ENCODE measurements around the gene ALDH7A1. TPM values are rescaled to one million over a fixed set of nuclear protein-coding genes. Genes with fewer than 3 reads are reported as not detected.

Gene ALDH7A1
- total and polyA plus RNA-seq, 4 donors: 49.1 to 112 (median 85.2) TPM

DNA sequence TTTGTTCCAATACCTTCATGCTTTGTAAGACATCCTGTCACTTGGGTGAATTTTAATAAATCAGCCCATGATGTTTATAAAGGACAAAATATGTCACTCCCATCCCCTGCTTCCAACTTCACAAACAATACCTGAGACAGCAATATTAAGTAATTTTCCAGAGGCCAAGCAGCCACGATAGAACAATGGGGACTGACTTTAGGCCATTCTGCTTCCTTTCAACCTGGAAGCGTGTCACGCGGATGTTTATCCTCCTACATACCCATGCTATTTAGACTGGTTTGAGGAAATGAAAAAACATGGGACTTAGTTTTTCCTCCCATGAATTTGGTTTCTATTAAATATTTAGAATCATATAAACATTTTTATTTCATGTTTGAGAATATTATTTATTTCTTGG lies 88.9 kb downstream of the ALDH7A1 start:
- no peaks in the 10 kb centered on the region for H3K36me3 ChIP-seq (ENCODE audit: control insufficient read depth, insufficient read depth, low read length)
- peaks cover 4% of the 10 kb centered on the region for H3K4me1 ChIP-seq (ENCODE audit: control insufficient read depth, insufficient read depth, low read length)
- H3K4me3 ChIP-seq (ENCODE audit: low read depth, low read length): no peak overlapping the region
- no peak for DNase-seq (ENCODE audit: low read depth in 4 of 6, low spot score in 6 of 6)
- no peaks in the 10 kb centered on the region for H3K27me3 ChIP-seq (ENCODE audit: control insufficient read depth, insufficient read depth, low read length)
- H3K9me3 ChIP-seq (ENCODE audit: control insufficient read depth, insufficient read depth, low read length): no peaks in the 10 kb centered on the region
- H3K27ac ChIP-seq (ENCODE audit: low read depth, low read length): no peak overlapping the region
- no CpG with 5 or more reads among the region's 4 CpGs for WGBS (ENCODE audit: insufficient coverage)

DNA sequence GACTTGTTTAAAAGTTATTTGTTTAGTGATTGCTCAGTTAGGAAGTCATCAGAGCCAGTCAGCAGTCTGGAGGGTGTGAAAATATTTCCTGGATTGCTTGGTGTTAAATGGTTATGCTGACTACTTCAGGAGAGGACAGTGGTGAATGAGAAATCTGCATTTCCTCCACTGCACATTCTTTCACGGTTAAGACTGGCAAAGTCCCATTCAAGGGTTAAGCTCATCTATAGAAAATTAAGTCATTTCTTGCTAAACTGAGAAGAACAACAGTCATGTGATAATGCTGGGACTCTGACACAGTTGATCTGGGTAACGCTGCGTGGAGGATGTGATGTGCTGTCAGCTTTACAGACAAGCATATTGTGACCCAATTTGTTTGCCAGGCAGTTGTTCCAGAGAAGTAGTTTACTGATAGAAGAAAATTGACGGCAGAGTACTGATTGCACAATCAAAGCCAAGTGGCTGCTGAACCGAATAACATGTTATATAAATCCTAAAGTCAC lies 91.4 kb downstream of the ALDH7A1 start:
- Histone ChIP-seq H3K27ac (ENCODE audit: low read depth, low read length) (no peak overlapping the region), H3K27me3 (ENCODE audit: control insufficient read depth, insufficient read depth, low read length) (no peaks in the 10 kb centered on the region), H3K4me1 (ENCODE audit: control insufficient read depth, insufficient read depth, low read length) (peaks cover 6% of the 10 kb centered on the region), H3K36me3 (ENCODE audit: control insufficient read depth, insufficient read depth, low read length) (no peaks in the 10 kb centered on the region), H3K9me3 (ENCODE audit: control insufficient read depth, insufficient read depth, low read length) (no peaks in the 10 kb centered on the region), H3K4me3 (ENCODE audit: low read depth, low read length) (no peak overlapping the region)
- DNase-seq (ENCODE audit: low read depth in 4 of 6, low spot score in 6 of 6): peak in 2 of 6 donors; percentile 65 to 68
- 22% methylated on average over 3 of the region's 5 CpGs for WGBS (ENCODE audit: insufficient coverage)

DNA sequence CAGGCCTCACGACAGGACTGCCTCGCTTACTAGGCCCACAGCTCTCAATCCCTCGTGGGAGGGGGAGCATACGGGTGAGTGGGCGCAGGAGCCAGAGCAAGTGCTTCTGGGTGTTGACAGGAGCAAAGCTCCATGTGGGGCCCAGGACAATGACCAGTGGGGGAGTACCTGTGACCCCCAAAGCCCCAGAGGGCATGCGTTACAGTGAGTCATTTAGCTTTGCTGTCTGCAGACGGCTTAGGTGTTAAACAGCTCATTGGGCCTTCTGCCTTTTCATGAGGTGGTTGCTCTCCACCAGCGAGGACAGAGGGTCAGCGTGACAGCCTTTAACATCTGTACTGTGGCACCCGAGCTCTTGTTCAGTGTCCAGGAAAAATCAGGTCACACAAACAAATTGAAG lies 93.6 kb downstream of the ALDH7A1 start:
- H3K4me3 ChIP-seq (ENCODE audit: low read depth, low read length): no peak overlapping the region
- H3K27me3 ChIP-seq (ENCODE audit: control insufficient read depth, insufficient read depth, low read length): no peaks in the 10 kb centered on the region
- no peaks in the 10 kb centered on the region for H3K36me3 ChIP-seq (ENCODE audit: control insufficient read depth, insufficient read depth, low read length)
- DNase-seq (ENCODE audit: low read depth in 4 of 6, low spot score in 6 of 6): no peak
- 100% methylated on average over 6 of the region's 10 CpGs for WGBS (ENCODE audit: insufficient coverage)
- H3K4me1 ChIP-seq (ENCODE audit: control insufficient read depth, insufficient read depth, low read length): peaks cover 8% of the 10 kb centered on the region
- H3K9me3 ChIP-seq (ENCODE audit: control insufficient read depth, insufficient read depth, low read length): no peaks in the 10 kb centered on the region
- no peak overlapping the region for H3K27ac ChIP-seq (ENCODE audit: low read depth, low read length)

DNA sequence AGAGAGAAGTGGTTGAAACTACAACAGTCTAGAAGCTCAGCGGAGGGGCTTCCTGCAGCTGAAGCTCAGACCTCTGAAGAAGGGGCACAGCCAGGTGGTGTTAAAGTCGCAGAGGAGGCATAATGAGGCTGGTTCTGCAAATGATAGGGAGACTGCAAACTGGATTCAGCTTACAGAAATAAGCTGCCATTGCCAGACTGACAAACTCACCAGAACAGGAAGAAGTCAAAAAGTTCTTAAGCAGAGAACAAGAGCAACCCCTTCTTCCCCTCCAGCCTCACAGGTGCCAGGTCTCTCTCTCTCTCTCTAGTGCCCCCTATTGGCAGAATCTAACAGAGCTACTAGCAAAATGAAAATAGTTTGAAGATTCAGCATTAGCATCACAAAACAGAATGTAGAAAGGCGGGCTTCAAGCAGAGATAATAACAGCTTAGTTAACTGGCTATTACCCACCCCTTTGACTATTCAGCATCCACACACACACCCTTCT lies 95.1 kb downstream of the ALDH7A1 start:
- no peak overlapping the region for H3K4me3 ChIP-seq (ENCODE audit: low read depth, low read length)
- WGBS (ENCODE audit: insufficient coverage): 89% methylated on average over 1 of the region's 3 CpGs
- no peaks in the 10 kb centered on the region for H3K36me3 ChIP-seq (ENCODE audit: control insufficient read depth, insufficient read depth, low read length)
- no peaks in the 10 kb centered on the region for H3K27me3 ChIP-seq (ENCODE audit: control insufficient read depth, insufficient read depth, low read length)
- no peak overlapping the region for H3K27ac ChIP-seq (ENCODE audit: low read depth, low read length)
- peaks cover 8% of the 10 kb centered on the region for H3K4me1 ChIP-seq (ENCODE audit: control insufficient read depth, insufficient read depth, low read length)
- DNase-seq (ENCODE audit: low read depth in 4 of 6, low spot score in 6 of 6): no peak
- H3K9me3 ChIP-seq (ENCODE audit: control insufficient read depth, insufficient read depth, low read length): no peaks in the 10 kb centered on the region

DNA sequence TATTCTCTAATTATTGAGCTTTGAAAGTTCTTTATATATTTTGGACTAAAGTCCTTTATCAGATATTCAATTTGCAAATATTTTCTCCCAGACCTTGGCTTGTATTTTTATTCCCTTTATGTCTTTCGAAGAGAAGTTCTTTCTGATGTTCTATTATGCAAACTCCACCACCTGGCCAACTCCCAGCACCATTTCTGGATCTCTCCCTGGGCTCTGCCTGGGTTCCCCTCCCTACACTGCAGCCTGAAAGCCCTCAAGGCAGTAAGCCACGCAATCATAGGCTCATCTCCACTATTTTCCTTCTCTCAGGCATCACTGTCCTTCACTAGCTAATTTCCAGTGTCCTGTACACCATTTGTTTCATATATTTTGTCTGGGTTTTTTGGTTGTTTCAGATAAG lies 95.7 kb downstream of the ALDH7A1 start:
- Histone ChIP-seq H3K9me3 (ENCODE audit: control insufficient read depth, insufficient read depth, low read length) (no peaks in the 10 kb centered on the region), H3K36me3 (ENCODE audit: control insufficient read depth, insufficient read depth, low read length) (no peaks in the 10 kb centered on the region), H3K4me1 (ENCODE audit: control insufficient read depth, insufficient read depth, low read length) (peaks cover 8% of the 10 kb centered on the region), H3K4me3 (ENCODE audit: low read depth, low read length) (no peak overlapping the region), H3K27ac (ENCODE audit: low read depth, low read length) (no peak overlapping the region), H3K27me3 (ENCODE audit: control insufficient read depth, insufficient read depth, low read length) (no peaks in the 10 kb centered on the region)
- no peak for DNase-seq (ENCODE audit: low read depth in 4 of 6, low spot score in 6 of 6)
- 88% methylated on average over 1 of the region's 2 CpGs for WGBS (ENCODE audit: insufficient coverage)

DNA sequence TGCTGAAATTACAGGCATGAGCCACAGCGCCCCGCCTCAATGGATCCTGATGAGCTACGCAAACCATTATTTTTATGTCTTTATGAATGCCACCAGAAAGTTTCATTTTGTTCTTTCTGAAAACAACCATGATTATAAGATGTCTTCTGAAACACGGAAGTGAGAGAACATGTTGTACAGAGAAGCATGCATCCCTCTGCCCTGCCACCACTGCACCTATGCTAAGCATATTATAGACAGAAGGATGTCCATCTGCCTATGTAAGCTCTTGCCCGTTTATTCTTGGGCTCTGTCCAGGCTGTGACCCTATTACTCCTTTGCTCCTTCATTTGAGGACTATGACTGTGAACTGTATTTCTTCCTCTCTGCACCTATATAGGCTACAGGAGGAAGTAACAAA lies 97.5 kb downstream of the ALDH7A1 start:
- H3K27me3 ChIP-seq (ENCODE audit: control insufficient read depth, insufficient read depth, low read length): no peaks in the 10 kb centered on the region
- no peak overlapping the region for H3K4me3 ChIP-seq (ENCODE audit: low read depth, low read length)
- H3K27ac ChIP-seq (ENCODE audit: low read depth, low read length): no peak overlapping the region
- no peaks in the 10 kb centered on the region for H3K36me3 ChIP-seq (ENCODE audit: control insufficient read depth, insufficient read depth, low read length)
- no peaks in the 10 kb centered on the region for H3K9me3 ChIP-seq (ENCODE audit: control insufficient read depth, insufficient read depth, low read length)
- H3K4me1 ChIP-seq (ENCODE audit: control insufficient read depth, insufficient read depth, low read length): peaks cover 8% of the 10 kb centered on the region
- WGBS (ENCODE audit: insufficient coverage): 100% methylated on average over 1 of the region's 5 CpGs
- no peak for DNase-seq (ENCODE audit: low read depth in 4 of 6, low spot score in 6 of 6)

DNA sequence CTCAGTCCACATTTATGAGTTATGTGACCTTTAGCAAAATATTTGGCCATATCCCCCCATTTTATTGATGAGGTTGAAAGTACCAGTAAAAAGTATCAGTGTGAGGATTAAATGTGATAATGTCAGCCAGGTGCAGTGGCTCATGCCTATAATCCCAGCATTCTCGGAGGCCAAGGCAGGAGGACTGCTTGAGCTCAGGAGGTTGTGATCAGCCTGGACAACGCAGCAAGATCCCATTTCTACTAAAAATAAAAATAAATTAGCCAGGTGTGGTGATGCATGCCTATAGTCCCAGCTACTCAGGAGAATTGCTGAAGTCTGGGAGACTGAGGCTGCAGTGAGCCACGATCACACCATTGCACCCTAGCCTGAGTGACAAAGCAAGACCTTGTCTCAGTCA lies 100.6 kb downstream of the ALDH7A1 start:
- no peaks in the 10 kb centered on the region for H3K9me3 ChIP-seq (ENCODE audit: control insufficient read depth, insufficient read depth, low read length)
- H3K4me1 ChIP-seq (ENCODE audit: control insufficient read depth, insufficient read depth, low read length): peaks cover 11% of the 10 kb centered on the region
- no peak for DNase-seq (ENCODE audit: low read depth in 4 of 6, low spot score in 6 of 6)
- no peak overlapping the region for H3K4me3 ChIP-seq (ENCODE audit: low read depth, low read length)
- H3K36me3 ChIP-seq (ENCODE audit: control insufficient read depth, insufficient read depth, low read length): no peaks in the 10 kb centered on the region
- no peaks in the 10 kb centered on the region for H3K27me3 ChIP-seq (ENCODE audit: control insufficient read depth, insufficient read depth, low read length)
- 100% methylated on average over 1 of the region's 3 CpGs for WGBS (ENCODE audit: insufficient coverage)
- no peak overlapping the region for H3K27ac ChIP-seq (ENCODE audit: low read depth, low read length)

DNA sequence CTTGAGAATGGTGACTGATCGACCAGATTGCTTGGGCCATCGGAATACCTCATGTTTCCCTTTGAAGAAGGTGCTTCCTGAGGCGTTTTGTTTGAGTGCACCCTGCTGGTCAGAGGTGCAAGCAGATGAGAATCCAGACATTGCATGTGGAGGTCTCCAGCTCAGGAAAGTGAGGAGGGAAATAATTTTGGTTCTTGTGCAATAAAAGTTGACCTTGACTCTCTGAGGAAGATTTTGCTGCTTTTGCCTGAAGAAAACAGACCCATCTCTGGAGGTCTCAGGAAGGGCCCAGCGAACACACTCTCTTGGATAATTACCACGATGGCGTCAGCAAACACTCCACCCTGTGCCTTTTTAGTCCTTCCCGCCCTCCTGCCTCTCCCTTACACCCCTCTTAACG lies 102.1 kb downstream of the ALDH7A1 start:
- Histone ChIP-seq H3K27me3 (ENCODE audit: control insufficient read depth, insufficient read depth, low read length) (no peaks in the 10 kb centered on the region), H3K4me3 (ENCODE audit: low read depth, low read length) (no peak overlapping the region), H3K36me3 (ENCODE audit: control insufficient read depth, insufficient read depth, low read length) (no peaks in the 10 kb centered on the region), H3K27ac (ENCODE audit: low read depth, low read length) (no peak overlapping the region), H3K9me3 (ENCODE audit: control insufficient read depth, insufficient read depth, low read length) (no peaks in the 10 kb centered on the region), H3K4me1 (ENCODE audit: control insufficient read depth, insufficient read depth, low read length) (peaks cover 8% of the 10 kb centered on the region)
- no peak for DNase-seq (ENCODE audit: low read depth in 4 of 6, low spot score in 6 of 6)
- 67% methylated on average over 8 of the region's 8 CpGs for WGBS (ENCODE audit: insufficient coverage)

DNA sequence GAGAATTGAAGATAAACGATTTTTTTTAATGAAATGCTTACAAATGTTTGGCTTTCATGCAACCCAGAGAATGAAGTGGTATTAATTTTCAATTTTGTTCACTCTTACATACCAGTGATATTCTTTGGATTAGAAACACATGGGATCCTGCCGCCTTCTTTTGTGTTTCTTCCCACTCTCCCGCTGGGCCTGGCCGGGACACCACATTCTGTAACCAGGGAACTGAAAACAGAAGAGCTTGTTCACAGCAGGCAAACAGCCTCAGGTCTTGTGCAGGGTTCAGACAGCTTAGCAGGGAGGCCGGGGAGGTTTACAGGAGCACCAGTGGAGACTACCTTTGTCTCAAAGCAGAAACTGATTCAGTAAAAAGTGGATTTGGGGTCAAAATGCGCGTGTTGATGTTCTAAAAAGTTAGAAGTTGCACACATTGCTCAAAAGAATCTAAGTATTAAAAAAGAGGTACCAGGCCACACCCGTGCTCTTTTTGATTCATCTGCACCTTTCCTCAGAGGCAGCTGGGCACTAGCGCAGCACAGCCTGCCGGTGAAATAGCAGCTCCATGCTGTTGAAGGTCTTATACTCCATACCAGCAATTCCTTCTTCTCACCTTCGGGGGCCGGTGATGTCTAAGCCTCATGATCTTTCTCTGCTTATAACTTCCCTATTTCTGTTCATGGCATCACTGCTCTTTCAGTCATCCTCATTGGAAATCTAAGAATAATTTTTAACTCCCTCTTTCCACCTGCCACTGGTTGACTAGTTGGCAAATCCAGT lies 104.7 kb downstream of the ALDH7A1 start:
- 43% methylated on average over 9 of the region's 12 CpGs for WGBS (ENCODE audit: insufficient coverage)
- no peaks in the 10 kb centered on the region for H3K9me3 ChIP-seq (ENCODE audit: control insufficient read depth, insufficient read depth, low read length)
- peak in 3 of 6 donors; percentile 32 to 85 (median 50) for DNase-seq (ENCODE audit: low read depth in 4 of 6, low spot score in 6 of 6)
- peaks cover 8% of the 10 kb centered on the region for H3K4me1 ChIP-seq (ENCODE audit: control insufficient read depth, insufficient read depth, low read length)
- H3K27me3 ChIP-seq (ENCODE audit: control insufficient read depth, insufficient read depth, low read length): no peaks in the 10 kb centered on the region
- H3K27ac ChIP-seq (ENCODE audit: low read depth, low read length): peak overlapping the region; percentile 81
- no peaks in the 10 kb centered on the region for H3K36me3 ChIP-seq (ENCODE audit: control insufficient read depth, insufficient read depth, low read length)
- no peak overlapping the region for H3K4me3 ChIP-seq (ENCODE audit: low read depth, low read length)

All from spinal cord (tissue), 10 donors.